HL-60 (cell line): ENCODE measurements around the gene TBCD.
A peak's percentile ranks its signal among the peaks of the same experiment; 100 is the strongest.

ENCODE experiments used
- DNase-seq, 2 experiments: peaks; one replicate each; pipeline ENCODE4 v3.0.0-alpha.2; 2010 to 2020; ENCODE audit warnings: low read depth in 1 of 2, low spot score in 1 of 2
- H3K27ac ChIP-seq: fragments of 250-450 bp; sonication (Bioruptor Pico); replicated peaks from 2 replicates; pipeline ENCODE4 v1.5.1; 2020; ENCODE audit warnings: mild to moderate bottlenecking, moderate library complexity
- H3K27me3 ChIP-seq: fragments of 250-450 bp; sonication (Bioruptor Pico); 2 replicates; pipeline ENCODE4 v1.5.1; 2021; ENCODE audit warnings: mild to moderate bottlenecking, moderate library complexity; ENCODE audit not compliant: insufficient read depth, poor library complexity, severe bottlenecking
- H3K4me3 ChIP-seq: replicated peaks from 2 replicates; pipeline ENCODE4 v1.5.1; 2011; ENCODE audit warnings: mild to moderate bottlenecking, control low read depth, low read length; ENCODE audit not compliant: insufficient read depth
- GABPA ChIP-seq: IDR thresholded peaks from 2 replicates; pipeline ENCODE4 v1.6.1; 2012; ENCODE audit warnings: low read depth
- POLR2AphosphoS5 ChIP-seq: IDR thresholded peaks from 2 replicates; pipeline ENCODE4 v1.6.1; 2012; ENCODE audit warnings: low read depth
- SPI1 ChIP-seq: IDR thresholded peaks from 2 replicates; pipeline ENCODE4 v1.6.1; 2012; ENCODE audit warnings: low read depth, mild to moderate bottlenecking, borderline replicate concordance
- TF ChIP-seq, protein P1 (sequence below): IDR thresholded peaks from 2 replicates; pipeline ENCODE4 v1.6.1; 2012; ENCODE audit warnings: low read depth; ENCODE audit not compliant: insufficient replicate concordance
- TF ChIP-seq, protein P2 (sequence below): IDR thresholded peaks from one replicate; pipeline ENCODE4 v1.5.1; 2011; ENCODE audit warnings: low read length, control low read depth, inconsistent platforms; ENCODE audit not compliant: insufficient read depth

TBCD gene

DNA sequence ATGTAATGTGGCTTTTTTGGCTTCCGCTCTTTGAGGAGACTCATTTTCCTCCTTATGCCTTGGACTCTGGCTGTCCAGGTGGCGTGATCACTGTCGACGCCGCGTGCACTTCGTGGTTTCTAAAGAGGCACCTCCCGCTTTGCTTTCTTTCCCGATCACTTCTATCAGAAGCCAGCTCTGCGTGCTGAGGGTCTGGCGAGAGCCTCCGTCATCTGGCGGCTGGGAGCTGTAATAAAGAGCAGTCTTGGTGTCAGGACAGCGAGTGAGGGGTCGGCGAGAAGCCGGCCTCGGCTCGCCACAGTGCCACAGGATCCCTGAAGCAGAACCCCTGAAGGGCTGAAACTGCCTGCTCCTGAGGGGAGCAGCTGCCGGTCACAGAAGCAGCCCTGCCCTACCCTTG is 80.5 kb downstream of the TBCD start:
- DNase-seq, result no peak
- H3K4me3 ChIP-seq, result no peak overlapping the region
- TF ChIP-seq, protein P1, sequence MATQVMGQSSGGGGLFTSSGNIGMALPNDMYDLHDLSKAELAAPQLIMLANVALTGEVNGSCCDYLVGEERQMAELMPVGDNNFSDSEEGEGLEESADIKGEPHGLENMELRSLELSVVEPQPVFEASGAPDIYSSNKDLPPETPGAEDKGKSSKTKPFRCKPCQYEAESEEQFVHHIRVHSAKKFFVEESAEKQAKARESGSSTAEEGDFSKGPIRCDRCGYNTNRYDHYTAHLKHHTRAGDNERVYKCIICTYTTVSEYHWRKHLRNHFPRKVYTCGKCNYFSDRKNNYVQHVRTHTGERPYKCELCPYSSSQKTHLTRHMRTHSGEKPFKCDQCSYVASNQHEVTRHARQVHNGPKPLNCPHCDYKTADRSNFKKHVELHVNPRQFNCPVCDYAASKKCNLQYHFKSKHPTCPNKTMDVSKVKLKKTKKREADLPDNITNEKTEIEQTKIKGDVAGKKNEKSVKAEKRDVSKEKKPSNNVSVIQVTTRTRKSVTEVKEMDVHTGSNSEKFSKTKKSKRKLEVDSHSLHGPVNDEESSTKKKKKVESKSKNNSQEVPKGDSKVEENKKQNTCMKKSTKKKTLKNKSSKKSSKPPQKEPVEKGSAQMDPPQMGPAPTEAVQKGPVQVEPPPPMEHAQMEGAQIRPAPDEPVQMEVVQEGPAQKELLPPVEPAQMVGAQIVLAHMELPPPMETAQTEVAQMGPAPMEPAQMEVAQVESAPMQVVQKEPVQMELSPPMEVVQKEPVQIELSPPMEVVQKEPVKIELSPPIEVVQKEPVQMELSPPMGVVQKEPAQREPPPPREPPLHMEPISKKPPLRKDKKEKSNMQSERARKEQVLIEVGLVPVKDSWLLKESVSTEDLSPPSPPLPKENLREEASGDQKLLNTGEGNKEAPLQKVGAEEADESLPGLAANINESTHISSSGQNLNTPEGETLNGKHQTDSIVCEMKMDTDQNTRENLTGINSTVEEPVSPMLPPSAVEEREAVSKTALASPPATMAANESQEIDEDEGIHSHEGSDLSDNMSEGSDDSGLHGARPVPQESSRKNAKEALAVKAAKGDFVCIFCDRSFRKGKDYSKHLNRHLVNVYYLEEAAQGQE, result no peak
- TF ChIP-seq, protein P2, sequence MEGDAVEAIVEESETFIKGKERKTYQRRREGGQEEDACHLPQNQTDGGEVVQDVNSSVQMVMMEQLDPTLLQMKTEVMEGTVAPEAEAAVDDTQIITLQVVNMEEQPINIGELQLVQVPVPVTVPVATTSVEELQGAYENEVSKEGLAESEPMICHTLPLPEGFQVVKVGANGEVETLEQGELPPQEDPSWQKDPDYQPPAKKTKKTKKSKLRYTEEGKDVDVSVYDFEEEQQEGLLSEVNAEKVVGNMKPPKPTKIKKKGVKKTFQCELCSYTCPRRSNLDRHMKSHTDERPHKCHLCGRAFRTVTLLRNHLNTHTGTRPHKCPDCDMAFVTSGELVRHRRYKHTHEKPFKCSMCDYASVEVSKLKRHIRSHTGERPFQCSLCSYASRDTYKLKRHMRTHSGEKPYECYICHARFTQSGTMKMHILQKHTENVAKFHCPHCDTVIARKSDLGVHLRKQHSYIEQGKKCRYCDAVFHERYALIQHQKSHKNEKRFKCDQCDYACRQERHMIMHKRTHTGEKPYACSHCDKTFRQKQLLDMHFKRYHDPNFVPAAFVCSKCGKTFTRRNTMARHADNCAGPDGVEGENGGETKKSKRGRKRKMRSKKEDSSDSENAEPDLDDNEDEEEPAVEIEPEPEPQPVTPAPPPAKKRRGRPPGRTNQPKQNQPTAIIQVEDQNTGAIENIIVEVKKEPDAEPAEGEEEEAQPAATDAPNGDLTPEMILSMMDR, result no peak
- TF ChIP-seq SPI1, result no peak
- no peak for TF ChIP-seq POLR2AphosphoS5
- no peak for TF ChIP-seq GABPA
- no peak overlapping the region for H3K27ac ChIP-seq
- no peaks in the 10 kb centered on the region for H3K27me3 ChIP-seq

DNA sequence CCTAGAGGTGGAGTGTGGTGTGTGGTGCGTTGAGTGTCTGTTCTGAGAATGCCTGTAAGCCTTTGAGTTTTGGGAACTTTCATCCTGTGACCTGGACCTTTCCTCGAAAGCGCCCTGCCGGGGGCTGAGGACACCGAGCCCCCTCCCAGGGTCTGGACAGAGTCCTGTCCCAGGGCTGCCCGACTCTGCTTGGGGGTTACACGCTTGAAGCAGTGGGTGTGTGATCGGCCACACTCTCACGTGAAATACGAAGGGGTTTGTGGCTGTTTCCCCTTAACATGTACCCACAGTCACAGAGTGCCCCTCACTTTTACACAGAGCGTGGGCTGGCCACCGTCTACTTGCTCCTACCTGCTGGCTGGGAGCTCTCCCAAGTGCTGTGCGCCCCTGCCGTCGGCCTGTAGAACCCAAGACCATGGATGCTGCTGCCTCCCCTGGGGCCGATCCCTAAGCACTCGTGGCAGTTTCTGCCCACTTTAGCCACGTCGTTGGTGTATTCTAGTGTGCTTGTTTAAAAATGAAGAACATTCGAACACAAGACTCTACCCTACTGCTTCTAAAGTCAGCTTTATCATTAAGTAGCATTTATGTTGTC is 81.1 kb downstream of the TBCD start:
- Histone ChIP-seq H3K27me3 (no peaks in the 10 kb centered on the region), H3K27ac (no peak overlapping the region), H3K4me3 (no peak overlapping the region)
- TF ChIP-seq, protein P1, result no peak
- TF ChIP-seq, protein P2, result no peak
- no peak for TF ChIP-seq SPI1
- no peak for TF ChIP-seq POLR2AphosphoS5
- TF ChIP-seq GABPA, result no peak
- DNase-seq, result no peak

DNA sequence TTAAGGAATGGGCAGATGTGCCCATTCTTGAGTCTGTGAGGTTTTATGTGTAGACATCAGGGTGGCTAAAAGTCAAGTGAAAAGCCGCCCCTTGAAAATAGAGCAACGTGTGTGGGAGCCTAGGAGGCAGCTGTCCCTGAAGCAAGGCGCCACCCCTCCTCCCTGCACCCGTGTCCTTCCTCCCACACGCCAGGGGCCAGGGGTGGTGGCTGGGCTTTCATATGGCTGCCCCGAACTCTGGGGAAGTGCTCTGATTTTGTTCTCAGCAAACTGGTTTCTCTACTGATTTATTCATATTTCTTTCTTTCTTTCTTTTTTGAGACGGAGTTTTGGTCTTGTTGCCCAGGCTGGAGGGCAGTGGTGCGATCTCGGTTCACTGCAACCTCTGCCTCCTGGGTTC is 83.3 kb downstream of the TBCD start:
- peak in 1 of 2 experiments; percentile 26 for DNase-seq
- Histone ChIP-seq H3K4me3 (no peak overlapping the region), H3K27ac (no peak overlapping the region), H3K27me3 (no peaks in the 10 kb centered on the region)
- TF ChIP-seq, protein P2, result no peak
- TF ChIP-seq POLR2AphosphoS5 (no peak), GABPA (no peak), SPI1 (no peak)
- TF ChIP-seq, protein P1, result no peak
